Prostate gland (tissue), 2 donors: ENCODE measurements around the gene TMEM139.

ENCODE experiments used
- POLR2AphosphoS5 ChIP-seq: sonication (generic); formaldehyde crosslinking; IDR thresholded peaks from one replicate; pipeline ENCODE4 v1.6.1; 2017; ENCODE audit warnings: antibody characterized with exemption
- TF ChIP-seq, protein P1 (sequence below), 4 experiments: fragments of 200-600 bp in 2 of 4; fragments of 450-650 bp in 2 of 4; sonication (generic) in 2 of 4; IDR thresholded peaks; 1 replicate in 3 of 4; 2 replicates in 1 of 4; pipeline ENCODE4 v1.5.1; 2016 to 2019; ENCODE audit warnings: antibody characterized with exemption in 4 of 4, mild to moderate bottlenecking in 2 of 4, moderate library complexity in 2 of 4

DNA sequence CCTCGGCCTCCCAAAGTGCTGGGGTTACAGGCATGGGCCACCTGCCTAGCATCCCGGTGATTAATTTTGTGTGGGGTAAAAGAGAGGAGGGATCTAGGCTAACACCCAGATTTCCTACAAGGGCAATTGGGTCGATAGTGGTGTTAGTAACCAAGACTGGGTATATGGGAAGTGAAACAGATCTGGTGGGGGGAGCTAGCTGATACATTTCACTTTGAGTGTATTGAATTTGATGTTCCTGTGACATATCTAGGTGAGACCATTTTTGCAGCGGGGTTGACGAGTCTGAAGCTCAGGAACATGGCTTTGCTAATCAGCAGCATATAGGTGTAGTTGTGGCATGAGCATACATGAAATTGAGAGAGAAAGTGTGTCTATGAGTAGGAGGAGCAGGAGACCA, 43.1 kb downstream of the TMEM139 start:
- TF ChIP-seq, protein P1, sequence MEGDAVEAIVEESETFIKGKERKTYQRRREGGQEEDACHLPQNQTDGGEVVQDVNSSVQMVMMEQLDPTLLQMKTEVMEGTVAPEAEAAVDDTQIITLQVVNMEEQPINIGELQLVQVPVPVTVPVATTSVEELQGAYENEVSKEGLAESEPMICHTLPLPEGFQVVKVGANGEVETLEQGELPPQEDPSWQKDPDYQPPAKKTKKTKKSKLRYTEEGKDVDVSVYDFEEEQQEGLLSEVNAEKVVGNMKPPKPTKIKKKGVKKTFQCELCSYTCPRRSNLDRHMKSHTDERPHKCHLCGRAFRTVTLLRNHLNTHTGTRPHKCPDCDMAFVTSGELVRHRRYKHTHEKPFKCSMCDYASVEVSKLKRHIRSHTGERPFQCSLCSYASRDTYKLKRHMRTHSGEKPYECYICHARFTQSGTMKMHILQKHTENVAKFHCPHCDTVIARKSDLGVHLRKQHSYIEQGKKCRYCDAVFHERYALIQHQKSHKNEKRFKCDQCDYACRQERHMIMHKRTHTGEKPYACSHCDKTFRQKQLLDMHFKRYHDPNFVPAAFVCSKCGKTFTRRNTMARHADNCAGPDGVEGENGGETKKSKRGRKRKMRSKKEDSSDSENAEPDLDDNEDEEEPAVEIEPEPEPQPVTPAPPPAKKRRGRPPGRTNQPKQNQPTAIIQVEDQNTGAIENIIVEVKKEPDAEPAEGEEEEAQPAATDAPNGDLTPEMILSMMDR (IDR thresholded peaks at IDR 0.05) = no peak
- no peak for TF ChIP-seq POLR2AphosphoS5
